ENCODE data around the gene LCT. TPM values are rescaled to one million over a fixed set of nuclear protein-coding genes. Genes with fewer than 3 reads are reported as not detected.

LCT gene
- total RNA-seq, 1 donor from 2014 or later: not detected

DNA sequence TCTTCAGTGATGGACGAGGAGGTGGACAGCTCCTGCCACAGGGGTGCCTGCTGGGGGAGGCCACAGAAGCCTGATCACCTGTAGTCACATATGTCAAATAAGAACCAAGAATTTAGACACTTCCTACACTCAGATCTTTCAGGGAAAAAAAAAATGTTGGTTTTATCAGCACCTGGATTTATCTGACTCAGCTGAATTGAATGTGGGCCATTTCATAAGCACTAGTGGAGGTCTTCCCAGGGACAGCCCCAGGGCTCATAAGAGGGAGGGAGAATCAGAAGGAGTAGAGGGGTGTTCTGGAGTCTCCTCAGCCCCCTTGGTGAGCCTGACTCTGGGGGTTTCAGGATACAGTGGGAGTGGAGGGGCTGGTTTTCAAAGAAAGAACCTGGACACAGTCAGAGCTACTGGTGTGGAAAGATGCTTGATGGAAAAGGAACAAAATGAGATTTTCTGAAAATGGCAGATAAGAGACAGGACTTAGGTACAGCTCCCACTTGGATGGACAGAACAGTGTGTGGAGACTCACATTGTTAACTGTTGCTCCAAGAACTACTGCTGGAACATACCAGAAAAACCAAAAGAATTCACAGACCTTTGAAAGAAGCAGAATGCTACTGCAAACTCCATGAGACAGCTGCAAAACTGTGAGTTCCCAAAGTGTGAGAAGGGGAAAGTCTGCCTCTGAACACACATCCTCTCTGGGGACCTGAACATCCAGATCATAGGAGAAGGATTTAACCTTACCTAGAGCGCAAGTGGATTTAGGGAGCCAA lies 45.4 kb downstream of the LCT start:
- Histone ChIP-seq H3K36me3 (no peaks in the 10 kb centered on the region), H3K27ac (no peak overlapping the region), H3K9me3 (no peaks in the 10 kb centered on the region), H3K27me3 (ENCODE audit: low read depth) (no peaks in the 10 kb centered on the region), H3K4me3 (no peak overlapping the region), H3K4me1 (no peaks in the 10 kb centered on the region)
- TF ChIP-seq, protein P1, sequence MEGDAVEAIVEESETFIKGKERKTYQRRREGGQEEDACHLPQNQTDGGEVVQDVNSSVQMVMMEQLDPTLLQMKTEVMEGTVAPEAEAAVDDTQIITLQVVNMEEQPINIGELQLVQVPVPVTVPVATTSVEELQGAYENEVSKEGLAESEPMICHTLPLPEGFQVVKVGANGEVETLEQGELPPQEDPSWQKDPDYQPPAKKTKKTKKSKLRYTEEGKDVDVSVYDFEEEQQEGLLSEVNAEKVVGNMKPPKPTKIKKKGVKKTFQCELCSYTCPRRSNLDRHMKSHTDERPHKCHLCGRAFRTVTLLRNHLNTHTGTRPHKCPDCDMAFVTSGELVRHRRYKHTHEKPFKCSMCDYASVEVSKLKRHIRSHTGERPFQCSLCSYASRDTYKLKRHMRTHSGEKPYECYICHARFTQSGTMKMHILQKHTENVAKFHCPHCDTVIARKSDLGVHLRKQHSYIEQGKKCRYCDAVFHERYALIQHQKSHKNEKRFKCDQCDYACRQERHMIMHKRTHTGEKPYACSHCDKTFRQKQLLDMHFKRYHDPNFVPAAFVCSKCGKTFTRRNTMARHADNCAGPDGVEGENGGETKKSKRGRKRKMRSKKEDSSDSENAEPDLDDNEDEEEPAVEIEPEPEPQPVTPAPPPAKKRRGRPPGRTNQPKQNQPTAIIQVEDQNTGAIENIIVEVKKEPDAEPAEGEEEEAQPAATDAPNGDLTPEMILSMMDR (IDR thresholded peaks at IDR 0.05): no peak
- DNase-seq (no peak), ATAC-seq (no peak)
- intact Hi-C loops (cut with DNase I): no loop called here

DNA sequence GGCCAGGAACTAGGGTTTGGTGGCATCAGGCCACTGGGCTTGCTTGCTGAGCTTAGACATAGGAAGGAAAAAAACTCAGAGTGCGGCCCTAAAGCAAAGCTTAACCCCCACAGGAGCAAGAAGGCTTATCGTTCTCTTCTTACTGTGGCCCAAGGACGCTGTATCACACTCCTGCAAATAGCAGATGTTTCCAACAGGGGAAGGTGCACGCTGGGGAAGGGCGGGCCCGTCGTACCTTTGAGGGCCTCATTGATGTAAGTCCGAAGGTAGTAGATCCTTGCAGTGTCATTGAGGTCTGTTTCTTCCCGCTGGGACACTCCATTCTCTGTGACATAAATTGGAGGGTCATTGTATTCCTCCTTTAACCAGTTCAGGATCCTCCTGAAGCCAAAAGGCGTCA lies 46.6 kb downstream of the LCT start:
- TF ChIP-seq, protein P1 (IDR thresholded peaks at IDR 0.05): no peak
- no peak overlapping the region for H3K27ac ChIP-seq
- H3K36me3 ChIP-seq: peaks cover 9% of the 10 kb centered on the region
- ATAC-seq (no peak), DNase-seq (no peak)
- no peak overlapping the region for H3K4me3 ChIP-seq
- no peaks in the 10 kb centered on the region for H3K4me1 ChIP-seq
- intact Hi-C loops (cut with DNase I): no loop called here
- no peaks in the 10 kb centered on the region for H3K27me3 ChIP-seq (ENCODE audit: low read depth)
- no peaks in the 10 kb centered on the region for H3K9me3 ChIP-seq

DNA sequence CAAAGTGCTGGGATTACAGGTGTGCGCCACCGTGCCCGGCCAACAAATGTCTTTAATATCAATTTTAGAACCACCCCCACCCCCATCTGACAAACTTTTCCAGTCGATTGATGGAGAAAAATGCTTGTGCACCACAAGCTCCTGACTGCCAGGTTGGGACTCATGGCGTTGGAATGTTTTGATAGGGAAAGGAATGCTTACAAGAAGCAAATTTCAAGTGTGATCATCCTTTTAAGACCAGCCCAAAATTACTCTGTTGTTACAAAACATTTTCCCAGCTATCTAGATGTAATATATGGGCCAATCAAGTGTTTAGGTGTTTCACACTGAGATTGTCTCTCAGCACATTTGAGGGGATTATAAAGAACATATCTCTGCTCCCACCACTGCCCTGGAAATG lies 50.2 kb downstream of the LCT start:
- TF ChIP-seq, protein P1 (IDR thresholded peaks at IDR 0.05): no peak
- peaks cover 42% of the 10 kb centered on the region for H3K36me3 ChIP-seq
- ATAC-seq: no peak

DNA sequence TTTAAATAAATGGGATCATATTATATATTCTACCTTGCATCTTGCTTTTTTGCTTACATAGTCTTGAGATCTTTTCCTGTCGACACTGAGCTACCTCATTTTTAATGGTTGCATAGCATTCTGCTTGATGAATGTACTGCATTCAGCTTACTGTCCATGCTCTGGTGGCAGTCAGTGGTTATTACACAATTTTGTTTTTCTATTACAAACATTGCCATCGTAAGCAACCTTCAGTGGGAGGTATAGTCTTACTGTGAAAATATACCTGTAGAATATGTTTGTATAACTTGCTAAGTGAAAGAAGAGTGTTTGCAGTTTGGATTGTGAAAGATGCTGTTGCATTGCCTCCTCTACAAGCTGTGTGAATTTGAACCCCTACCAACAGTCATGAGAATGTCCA lies 52.0 kb downstream of the LCT start:
- intact Hi-C loops (cut with DNase I): no loop called here
- no peaks in the 10 kb centered on the region for H3K9me3 ChIP-seq
- no peaks in the 10 kb centered on the region for H3K4me1 ChIP-seq
- no peak overlapping the region for H3K27ac ChIP-seq
- TF ChIP-seq, protein P1 (IDR thresholded peaks at IDR 0.05): no peak
- no peaks in the 10 kb centered on the region for H3K27me3 ChIP-seq (ENCODE audit: low read depth)
- H3K4me3 ChIP-seq: no peak overlapping the region
- peaks cover 60% of the 10 kb centered on the region for H3K36me3 ChIP-seq
- no peak for ATAC-seq
- DNase-seq: no peak

More for the DNA sequence above, 50.2 kb downstream of the LCT start:
- intact Hi-C loops (cut with DNase I): no loop called here
- Histone ChIP-seq H3K27ac (no peak overlapping the region), H3K4me3 (no peak overlapping the region), H3K9me3 (no peaks in the 10 kb centered on the region), H3K27me3 (ENCODE audit: low read depth) (no peaks in the 10 kb centered on the region), H3K4me1 (no peaks in the 10 kb centered on the region)
- DNase-seq: no peak

DNA sequence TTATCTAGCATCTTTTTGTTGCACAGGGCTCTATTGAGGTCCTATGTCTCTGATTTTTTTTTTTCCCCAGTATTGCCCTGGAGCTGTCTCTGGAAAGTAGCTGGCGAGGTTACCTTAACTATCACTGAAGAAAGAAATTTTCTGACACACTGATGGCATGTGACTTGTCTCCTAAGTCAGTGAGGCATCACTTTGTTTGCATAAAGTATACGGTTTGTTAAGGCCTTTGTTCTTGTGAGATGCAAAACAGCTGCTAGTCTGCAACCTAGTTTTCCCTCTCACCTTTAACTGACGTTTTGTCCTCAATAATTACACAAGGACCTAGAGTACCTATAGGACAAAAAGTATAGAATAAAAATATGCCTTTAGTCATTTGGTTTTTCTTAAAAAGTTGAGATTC lies 53.5 kb downstream of the LCT start:
- ATAC-seq: no peak

More for the DNA sequence above, 53.5 kb downstream of the LCT start:
- no peaks in the 10 kb centered on the region for H3K9me3 ChIP-seq
- peaks cover 75% of the 10 kb centered on the region for H3K36me3 ChIP-seq
- no peak overlapping the region for H3K27ac ChIP-seq
- no peaks in the 10 kb centered on the region for H3K4me1 ChIP-seq
- intact Hi-C loops (cut with DNase I): no loop called here
- DNase-seq: no peak
- H3K27me3 ChIP-seq (ENCODE audit: low read depth): no peaks in the 10 kb centered on the region
- TF ChIP-seq, protein P1 (IDR thresholded peaks at IDR 0.05): no peak
- no peak overlapping the region for H3K4me3 ChIP-seq

All from lower lobe of right lung (tissue), 2 donors.